IPS-18a (cell line): ENCODE measurements around the gene CADM1.
"Not testable (repeated sequence)": the region's sequence is repeated elsewhere in the genome, so short reads cannot be mapped to it uniquely, and the experiment has no call there.

Experiments used
- H3K27ac ChIP-seq: one replicate; pipeline ENCODE4 v1.5.1; 2013; ENCODE audit warnings: low read length
- H3K27me3 ChIP-seq: one replicate; pipeline ENCODE4 v1.6.1; 2013; ENCODE audit warnings: mild to moderate bottlenecking, low read length; ENCODE audit not compliant: control insufficient read depth, insufficient read depth
- H3K36me3 ChIP-seq: one replicate; pipeline ENCODE4 v1.6.1; 2013; ENCODE audit warnings: low read depth, low read length; ENCODE audit not compliant: control insufficient read depth
- H3K4me1 ChIP-seq: one replicate; pipeline ENCODE4 v1.6.1; 2013; ENCODE audit warnings: low read depth, low read length; ENCODE audit not compliant: control insufficient read depth
- H3K4me3 ChIP-seq: one replicate; pipeline ENCODE4 v1.5.1; 2013; ENCODE audit warnings: low read length
- H3K9ac ChIP-seq: one replicate; pipeline ENCODE4 v1.6.1; 2013; ENCODE audit warnings: mild to moderate bottlenecking, low read length, moderate library complexity
- H3K9me3 ChIP-seq: one replicate; pipeline ENCODE4 v1.6.1; 2013; ENCODE audit warnings: low read depth, low read length; ENCODE audit not compliant: control insufficient read depth

CADM1 gene

DNA sequence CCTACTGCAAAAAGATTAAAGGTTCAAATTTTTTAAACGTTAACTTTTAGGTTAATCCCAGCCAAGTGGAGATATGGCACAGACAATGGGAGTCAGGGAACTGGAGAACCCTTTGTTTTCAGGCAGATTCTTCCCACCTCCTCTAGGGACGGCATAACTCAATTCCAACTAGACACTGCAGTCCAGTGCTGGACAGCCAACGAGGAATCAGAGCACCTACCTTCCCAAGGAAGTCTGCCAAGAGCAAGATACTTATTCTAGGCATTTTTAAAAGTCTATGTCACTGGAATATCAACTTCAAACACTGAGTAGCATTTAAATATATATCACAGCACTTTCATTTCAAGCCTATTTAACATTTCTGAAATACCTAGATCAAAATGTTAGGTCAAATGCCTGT, 7.3 kb downstream of the CADM1 start:
- Histone ChIP-seq H3K9me3 (no peaks in the 10 kb centered on the region), H3K27ac (no peak overlapping the region), H3K4me1 (peaks cover 18% of the 10 kb centered on the region), H3K27me3 (peaks cover 37% of the 10 kb centered on the region), H3K36me3 (no peaks in the 10 kb centered on the region), H3K9ac (no peak overlapping the region), H3K4me3 (no peak overlapping the region)

- Histone ChIP-seq H3K9ac (no peak overlapping the region), H3K27me3 (peaks cover 7% of the 10 kb centered on the region), H3K27ac (no peak overlapping the region), H3K4me1 (peaks cover 9% of the 10 kb centered on the region), H3K4me3 (no peak overlapping the region), H3K9me3 (no peaks in the 10 kb centered on the region), H3K36me3 (no peaks in the 10 kb centered on the region)
These were observed 10.3 kb downstream of the CADM1 start for GRCh38 chr11:115493905-115494304.

DNA sequence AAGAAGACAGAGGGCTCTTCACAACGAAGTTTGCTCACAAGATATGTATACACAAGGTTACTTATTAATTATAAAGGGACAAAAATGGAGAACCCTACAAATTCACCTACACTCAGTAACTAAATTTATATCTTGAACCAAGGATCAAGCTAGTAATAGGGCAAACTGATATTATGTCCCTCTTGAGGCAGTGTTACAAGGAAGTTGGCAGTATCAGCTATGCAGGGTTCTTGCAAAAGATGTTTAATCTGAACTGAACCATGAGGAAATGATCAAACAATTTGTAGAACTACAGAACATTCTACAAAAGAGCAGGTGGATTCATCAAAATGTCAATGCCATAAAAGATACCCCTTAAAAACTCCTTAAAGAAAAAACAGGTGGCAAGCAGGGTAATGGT, 10.7 kb downstream of the CADM1 start:
- H3K36me3 ChIP-seq: no peaks in the 10 kb centered on the region
- H3K27ac ChIP-seq: no peak overlapping the region
- no peak overlapping the region for H3K9ac ChIP-seq
- H3K9me3 ChIP-seq: no peaks in the 10 kb centered on the region
- peaks cover 5% of the 10 kb centered on the region for H3K4me1 ChIP-seq
- no peak overlapping the region for H3K4me3 ChIP-seq
- H3K27me3 ChIP-seq: peaks cover 3% of the 10 kb centered on the region

DNA sequence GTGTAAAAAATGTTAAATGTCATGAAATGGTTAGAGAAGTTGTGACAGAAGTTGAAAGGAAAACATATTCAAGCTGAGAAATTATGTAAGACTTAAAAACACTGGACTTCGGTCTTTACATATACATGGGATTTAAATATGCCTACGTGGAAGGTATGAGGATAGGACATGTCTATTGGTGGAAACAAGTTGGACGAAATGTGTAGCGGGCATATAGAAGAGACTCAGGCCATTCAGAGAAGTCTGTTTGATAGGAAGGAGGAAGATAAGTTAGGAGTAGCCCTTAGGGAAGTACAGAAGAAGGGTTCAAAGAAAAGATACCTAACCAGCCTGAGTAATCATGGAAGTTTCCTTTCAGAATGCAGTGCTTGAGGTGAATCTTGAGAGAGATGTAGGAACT, 14.7 kb downstream of the CADM1 start:
- Histone ChIP-seq H3K9me3 (no peaks in the 10 kb centered on the region), H3K27me3 (no peaks in the 10 kb centered on the region), H3K4me3 (no peak overlapping the region), H3K4me1 (no peaks in the 10 kb centered on the region), H3K9ac (no peak overlapping the region), H3K27ac (no peak overlapping the region), H3K36me3 (no peaks in the 10 kb centered on the region)

DNA sequence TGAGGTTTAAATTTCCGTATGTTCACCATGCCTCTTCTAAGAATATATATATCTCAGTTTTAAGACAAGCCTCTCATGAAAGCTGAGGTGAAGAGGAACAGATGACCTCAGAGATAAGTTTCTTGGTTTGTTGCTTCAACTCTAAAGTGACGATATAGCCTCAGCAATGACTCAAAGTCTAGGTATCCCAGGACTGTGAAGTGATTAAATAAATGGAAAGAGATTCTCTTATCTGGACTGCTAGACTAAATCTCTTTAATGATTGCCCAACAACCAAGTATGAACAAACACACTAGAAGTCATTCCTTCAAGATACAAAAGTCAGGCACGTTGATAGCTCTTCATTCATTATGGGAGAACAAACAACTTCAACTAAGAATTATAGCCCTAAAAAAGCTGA, 15.3 kb downstream of the CADM1 start:
- Histone ChIP-seq H3K27ac (no peak overlapping the region), H3K4me1 (no peaks in the 10 kb centered on the region), H3K4me3 (no peak overlapping the region), H3K36me3 (no peaks in the 10 kb centered on the region), H3K9me3 (no peaks in the 10 kb centered on the region), H3K27me3 (no peaks in the 10 kb centered on the region), H3K9ac (no peak overlapping the region)

DNA sequence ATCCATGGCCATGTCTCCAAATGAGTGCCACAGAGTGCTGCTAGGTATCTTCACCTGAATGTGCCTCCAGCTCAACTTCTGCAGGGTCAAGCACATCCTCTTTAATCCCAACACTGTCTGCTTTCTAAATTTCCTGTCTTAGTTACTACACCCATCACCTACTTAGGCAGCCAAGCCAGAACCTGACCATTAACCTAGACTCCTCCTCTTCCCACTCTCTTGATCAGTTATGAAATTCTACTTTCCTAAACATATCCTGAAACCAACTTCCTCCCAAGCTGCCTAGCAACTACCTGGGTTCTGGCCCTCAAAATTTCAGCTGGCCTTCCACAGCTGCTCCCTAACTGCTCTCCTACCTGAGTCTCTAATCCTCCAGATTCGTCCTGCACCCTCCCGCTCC, 22.7 kb downstream of the CADM1 start:
- no peak overlapping the region for H3K27ac ChIP-seq
- peaks cover 16% of the 10 kb centered on the region for H3K27me3 ChIP-seq
- peaks cover 8% of the 10 kb centered on the region for H3K4me1 ChIP-seq
- H3K4me3 ChIP-seq: no peak overlapping the region
- H3K9me3 ChIP-seq: no peaks in the 10 kb centered on the region
- no peak overlapping the region for H3K9ac ChIP-seq
- no peaks in the 10 kb centered on the region for H3K36me3 ChIP-seq

DNA sequence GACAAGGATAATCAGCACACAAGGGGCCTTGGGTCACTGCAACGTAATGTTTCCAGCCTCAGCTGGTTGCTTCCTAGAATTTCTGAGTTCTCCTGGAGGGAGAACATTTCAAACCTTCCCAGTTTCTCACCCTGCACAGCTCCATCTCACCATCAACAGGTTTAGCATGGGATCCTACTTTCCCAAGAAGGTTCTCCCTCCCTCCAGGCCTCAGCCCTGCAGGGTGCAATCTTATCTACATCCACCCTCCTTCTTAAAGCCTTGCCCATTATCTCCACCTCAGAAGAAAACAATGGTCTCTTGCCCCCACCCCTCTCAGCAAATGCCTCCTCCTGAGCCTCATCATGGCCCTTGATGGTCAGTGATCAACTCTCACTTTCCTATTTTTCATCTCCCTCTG, 23.6 kb downstream of the CADM1 start:
- Histone ChIP-seq H3K27me3 (peaks cover 22% of the 10 kb centered on the region), H3K9me3 (no peaks in the 10 kb centered on the region), H3K9ac (no peak overlapping the region), H3K4me1 (peaks cover 16% of the 10 kb centered on the region), H3K36me3 (no peaks in the 10 kb centered on the region), H3K4me3 (no peak overlapping the region), H3K27ac (no peak overlapping the region)

DNA sequence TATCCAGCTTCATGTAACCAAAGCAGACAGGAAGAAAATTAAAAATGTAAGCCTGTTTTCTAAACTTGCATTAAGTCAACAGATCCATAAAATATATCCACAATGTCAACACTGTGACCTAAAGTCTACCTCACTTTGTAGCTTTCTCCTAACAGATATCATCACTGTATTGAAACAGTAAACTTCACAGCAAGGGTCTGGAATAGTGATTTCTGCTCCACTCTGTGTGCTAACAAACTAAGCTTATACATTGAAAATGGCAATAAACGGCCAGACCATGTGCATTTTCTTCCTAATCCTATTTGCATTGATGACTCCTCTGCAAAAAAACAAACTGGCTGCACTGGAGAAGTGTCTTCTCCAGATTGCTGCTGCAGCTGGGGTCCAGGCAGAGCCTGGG, 26.8 kb downstream of the CADM1 start:
- H3K9ac ChIP-seq: no peak overlapping the region
- H3K36me3 ChIP-seq: no peaks in the 10 kb centered on the region
- peaks cover 27% of the 10 kb centered on the region for H3K27me3 ChIP-seq
- no peak overlapping the region for H3K27ac ChIP-seq
- H3K4me1 ChIP-seq: peaks cover 16% of the 10 kb centered on the region
- H3K9me3 ChIP-seq: no peaks in the 10 kb centered on the region
- H3K4me3 ChIP-seq: no peak overlapping the region

- H3K36me3 ChIP-seq: no peaks in the 10 kb centered on the region
These were observed 27.5 kb downstream of the CADM1 start for GRCh38 chr11:115476463-115477286.

GRCh38 chr11:115475564-115475963, 28.7 kb downstream of the CADM1 start:
- no peak overlapping the region for H3K4me3 ChIP-seq
- H3K9ac ChIP-seq: no peak overlapping the region
- H3K9me3 ChIP-seq: no peaks in the 10 kb centered on the region
- no peak overlapping the region for H3K27ac ChIP-seq
- H3K4me1 ChIP-seq: peaks cover 16% of the 10 kb centered on the region
- no peaks in the 10 kb centered on the region for H3K36me3 ChIP-seq
- H3K27me3 ChIP-seq: peaks cover 27% of the 10 kb centered on the region

More at GRCh38 chr11:115476463-115477286, 27.5 kb downstream of the CADM1 start:
- peaks cover 27% of the 10 kb centered on the region for H3K27me3 ChIP-seq
- no peak overlapping the region for H3K27ac ChIP-seq
- peaks cover 16% of the 10 kb centered on the region for H3K4me1 ChIP-seq
- H3K9me3 ChIP-seq: no peaks in the 10 kb centered on the region
- H3K4me3 ChIP-seq: no peak overlapping the region
- H3K9ac ChIP-seq: no peak overlapping the region

GRCh38 chr11:115474306-115474705, 29.9 kb downstream of the CADM1 start:
- not testable (repeated sequence) for H3K27ac ChIP-seq, H3K9ac ChIP-seq

GRCh38 chr11:115473167-115473566, 31.0 kb downstream of the CADM1 start:
- H3K4me3 ChIP-seq: no peak overlapping the region
- no peak overlapping the region for H3K9ac ChIP-seq

More at GRCh38 chr11:115474306-115474705, 29.9 kb downstream of the CADM1 start:
- Histone ChIP-seq H3K4me1 (peaks cover 16% of the 10 kb centered on the region), H3K27me3 (peaks cover 27% of the 10 kb centered on the region)
- H3K4me3 ChIP-seq, H3K36me3 ChIP-seq, H3K9me3 ChIP-seq: not testable (repeated sequence)

More at GRCh38 chr11:115473167-115473566, 31.0 kb downstream of the CADM1 start:
- Histone ChIP-seq H3K36me3 (no peaks in the 10 kb centered on the region), H3K27ac (no peak overlapping the region), H3K27me3 (peaks cover 27% of the 10 kb centered on the region), H3K4me1 (peaks cover 16% of the 10 kb centered on the region), H3K9me3 (no peaks in the 10 kb centered on the region)
